Upper lobe of right lung (tissue), 1 donor: Measurements from ENCODE around the gene OSBPL3. TPM values are rescaled to one million over a fixed set of nuclear protein-coding genes. Genes with fewer than 3 reads are reported as not detected.
"Not testable (repeated sequence)": the region's sequence is repeated elsewhere in the genome, so short reads cannot be mapped to it uniquely, and the experiment has no call there.

Experiments used
- ATAC-seq: fragments of 200-7000 bp; cut with Tn5 transposase; one replicate; pipeline ENCODE4 v1.9.1; 2020; ENCODE audit warnings: mild to moderate bottlenecking, moderate library complexity
- DNase-seq: peaks from one replicate; pipeline ENCODE4 v3.0.0-alpha.2; 2020
- H3K27ac ChIP-seq: fragments of 200-600 bp; one replicate; pipeline ENCODE4 v1.8.0; 2022
- H3K27me3 ChIP-seq: fragments of 200-600 bp; one replicate; pipeline ENCODE4 v1.8.0; 2022; ENCODE audit warnings: mild to moderate bottlenecking
- H3K36me3 ChIP-seq: fragments of 200-600 bp; one replicate; pipeline ENCODE4 v1.8.0; 2022
- H3K4me1 ChIP-seq: fragments of 200-600 bp; one replicate; pipeline ENCODE4 v1.8.0; 2022
- H3K4me3 ChIP-seq: fragments of 200-600 bp; one replicate; pipeline ENCODE4 v1.8.0; 2022; ENCODE audit warnings: mild to moderate bottlenecking
- H3K9me3 ChIP-seq: fragments of 200-600 bp; one replicate; pipeline ENCODE4 v1.8.0; 2022
- CTCF ChIP-seq: fragments of 200-600 bp; IDR thresholded peaks from one replicate; pipeline ENCODE4 v1.8.0; 2022; ENCODE audit warnings: antibody characterized with exemption
- intact Hi-C: fragments of 100-400 bp; cut with DNase I; formaldehyde crosslinking; loops from one replicate; pipeline ENCODE4 v1.11.0; 2022
- total RNA-seq: library from RNA; stranded (reverse); fragmentation: NEBNext Ultra II Directional; extraction: Animal tissue kit (Norgen Biotek cat#: 25700); gene quantifications from one replicate; pipeline ENCODE4 v1.2.1, GENCODE V29; 2021
- donor health status: DM: no; HTN: yes; CAD: no; lungs with severe emphysema.

Gene OSBPL3
- total RNA-seq, 1 donor from 2014 or later: 23.7 TPM

- Histone ChIP-seq H3K9me3 (no peaks in the 10 kb centered on the region), H3K27ac (no peak overlapping the region), H3K4me3 (no peak overlapping the region), H3K36me3 (no peaks in the 10 kb centered on the region), H3K27me3 (no peaks in the 10 kb centered on the region), H3K4me1 (no peaks in the 10 kb centered on the region)
- ATAC-seq: no peak
- no peak for DNase-seq
- intact Hi-C loops: no loop called here
- TF ChIP-seq CTCF: no peak
Measured at GRCh38 chr7:24908166-24908565, 71.8 kb downstream of the OSBPL3 start.

GRCh38 chr7:24907311-24907886 is 72.6 kb downstream of the OSBPL3 start:
- no peak overlapping the region for H3K27ac ChIP-seq
- no peak for ATAC-seq
- no peak overlapping the region for H3K4me3 ChIP-seq
- no peak for TF ChIP-seq CTCF
- H3K4me1 ChIP-seq: no peaks in the 10 kb centered on the region
- no peaks in the 10 kb centered on the region for H3K27me3 ChIP-seq
- intact Hi-C loops: no loop called here
- H3K36me3 ChIP-seq: no peaks in the 10 kb centered on the region
- no peak for DNase-seq
- no peaks in the 10 kb centered on the region for H3K9me3 ChIP-seq

GRCh38 chr7:24905996-24906770 is 73.8 kb downstream of the OSBPL3 start:
- H3K4me1 ChIP-seq: no peaks in the 10 kb centered on the region
- DNase-seq (no peak), ATAC-seq (no peak)
- H3K27ac ChIP-seq: no peak overlapping the region
- no peaks in the 10 kb centered on the region for H3K36me3 ChIP-seq
- no peaks in the 10 kb centered on the region for H3K9me3 ChIP-seq
- no peak for TF ChIP-seq CTCF
- intact Hi-C loops: no loop called here
- no peak overlapping the region for H3K4me3 ChIP-seq
- no peaks in the 10 kb centered on the region for H3K27me3 ChIP-seq

- DNase-seq, H3K9me3 ChIP-seq, H3K27me3 ChIP-seq, ATAC-seq, intact Hi-C loops, H3K36me3 ChIP-seq, H3K27ac ChIP-seq, H3K4me3 ChIP-seq, H3K4me1 ChIP-seq: not testable (repeated sequence)
Measured at GRCh38 chr7:24903992-24904391, 76.0 kb downstream of the OSBPL3 start.

GRCh38 chr7:24903559-24903958 is 76.4 kb downstream of the OSBPL3 start:
- no peaks in the 10 kb centered on the region for H3K4me1 ChIP-seq
- H3K27me3 ChIP-seq: no peaks in the 10 kb centered on the region
- no peaks in the 10 kb centered on the region for H3K9me3 ChIP-seq
- DNase-seq (no peak), ATAC-seq (no peak)
- intact Hi-C loops: no loop called here
- H3K36me3 ChIP-seq: no peaks in the 10 kb centered on the region
- TF ChIP-seq CTCF: no peak
- no peak overlapping the region for H3K27ac ChIP-seq
- H3K4me3 ChIP-seq: no peak overlapping the region

- no peak for ATAC-seq
- no peak for DNase-seq
- H3K9me3 ChIP-seq: no peaks in the 10 kb centered on the region
Measured at GRCh38 chr7:24902931-24903330, 77.0 kb downstream of the OSBPL3 start.

More at GRCh38 chr7:24902931-24903330, 77.0 kb downstream of the OSBPL3 start:
- H3K27ac ChIP-seq: no peak overlapping the region
- no peaks in the 10 kb centered on the region for H3K4me1 ChIP-seq
- no peaks in the 10 kb centered on the region for H3K27me3 ChIP-seq
- no peak for TF ChIP-seq CTCF
- intact Hi-C loops: no loop called here
- no peak overlapping the region for H3K4me3 ChIP-seq
- no peaks in the 10 kb centered on the region for H3K36me3 ChIP-seq
